Measurements from ENCODE around the gene PGM1.

The PGM1 gene

DNA sequence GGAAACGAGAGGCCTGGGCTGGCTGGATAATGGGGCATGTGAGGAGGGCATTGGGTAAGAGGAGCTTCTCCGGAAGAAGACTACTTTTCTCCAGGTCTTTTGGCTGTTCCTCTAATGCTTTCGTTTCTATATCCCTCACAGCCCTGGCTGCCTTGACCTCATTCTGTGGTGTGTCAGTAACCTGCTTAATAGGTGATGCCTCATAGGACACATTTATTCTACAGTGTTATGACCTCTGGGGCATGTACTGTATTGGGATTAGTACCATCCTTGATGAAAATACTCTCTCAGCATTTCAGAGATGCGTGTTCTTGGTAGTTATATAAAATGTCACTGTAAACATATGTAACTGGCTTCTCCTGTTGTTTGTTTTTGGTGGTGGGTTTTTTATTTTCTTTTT is 40.1 kb downstream of the PGM1 start:
- DNase-seq (ENCODE audit: low read depth in 2 of 2): no peak

DNA sequence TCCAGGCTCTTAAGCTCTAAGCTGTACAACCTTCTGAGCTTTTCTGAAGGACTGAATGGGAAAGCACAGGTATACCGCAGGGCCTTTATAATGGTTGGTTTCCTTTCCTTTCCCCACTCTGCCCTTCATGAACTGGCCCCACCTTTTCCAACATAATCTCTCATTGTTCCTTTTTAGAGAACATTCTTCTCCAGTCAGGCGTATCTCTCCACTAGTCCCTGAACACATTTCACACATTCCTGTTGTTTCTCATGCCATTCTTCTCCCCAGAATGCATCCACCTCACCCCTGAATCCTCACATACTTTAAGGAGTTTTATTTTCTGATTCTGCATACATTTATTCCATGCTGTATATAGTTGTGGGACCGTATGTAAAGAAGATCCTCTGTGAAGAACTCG is 41.3 kb downstream of the PGM1 start:
- DNase-seq (ENCODE audit: low read depth in 2 of 2): no peak

DNA sequence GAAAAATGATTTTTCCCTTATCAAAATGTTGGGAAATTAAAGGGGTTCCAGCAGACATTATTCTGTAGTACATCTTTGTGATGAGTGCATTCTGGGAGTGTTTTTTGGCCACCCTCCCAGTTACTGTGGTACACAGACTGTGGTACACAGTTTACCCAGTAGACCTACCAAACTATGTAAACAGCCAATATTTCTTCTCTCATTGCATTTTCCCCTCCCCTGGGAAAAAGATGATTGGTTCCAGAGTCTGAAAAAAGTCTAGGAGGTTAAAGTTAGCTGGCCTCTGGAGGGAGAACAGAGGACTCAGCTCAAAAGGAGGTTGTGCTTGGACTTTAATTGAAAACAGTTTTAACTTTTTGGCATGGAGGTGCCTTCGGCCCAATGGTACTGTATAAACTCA is 42.5 kb downstream of the PGM1 start:
- peak; percentile 38 to 44 for DNase-seq (ENCODE audit: low read depth in 2 of 2)

DNA sequence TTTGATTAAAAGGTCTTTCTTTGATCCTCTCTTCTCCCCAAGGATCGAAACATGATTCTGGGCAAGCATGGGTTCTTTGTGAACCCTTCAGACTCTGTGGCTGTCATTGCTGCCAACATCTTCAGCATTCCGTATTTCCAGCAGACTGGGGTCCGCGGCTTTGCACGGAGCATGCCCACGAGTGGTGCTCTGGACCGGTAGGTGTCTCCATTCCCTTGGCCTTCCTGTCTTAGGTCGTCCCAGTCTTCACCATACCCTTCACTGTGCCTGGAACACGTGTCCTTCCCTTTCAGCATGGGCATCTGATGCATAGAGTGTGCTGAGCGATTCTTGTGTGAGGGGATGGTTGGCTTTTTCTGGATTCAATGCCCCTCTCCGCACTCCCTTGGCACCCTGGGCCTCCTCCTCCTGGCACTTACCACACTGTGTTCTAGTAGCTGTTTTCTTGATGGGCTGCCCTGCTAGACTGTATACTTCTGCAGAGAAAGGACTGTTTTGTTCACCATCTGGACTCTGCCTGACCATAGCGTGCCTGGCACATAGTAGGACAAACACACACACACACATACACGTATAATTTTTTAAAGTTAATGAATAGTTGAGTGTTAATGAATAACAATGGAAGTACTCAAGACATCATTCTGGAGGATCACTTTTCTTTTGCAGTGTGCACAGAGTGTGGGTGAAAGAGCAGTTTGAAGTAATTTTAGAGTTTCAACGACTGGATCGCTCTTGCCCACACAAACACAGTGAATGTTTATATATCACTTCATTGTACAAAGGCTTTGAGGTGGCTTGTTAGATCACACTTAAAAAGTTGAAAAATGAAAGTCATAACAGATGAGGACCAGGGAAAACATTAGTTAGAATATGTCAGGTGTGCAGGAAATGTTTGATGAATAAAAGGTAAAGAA is 43.2 kb downstream of the PGM1 start:
- no peak for DNase-seq (ENCODE audit: low read depth in 2 of 2)

DNA sequence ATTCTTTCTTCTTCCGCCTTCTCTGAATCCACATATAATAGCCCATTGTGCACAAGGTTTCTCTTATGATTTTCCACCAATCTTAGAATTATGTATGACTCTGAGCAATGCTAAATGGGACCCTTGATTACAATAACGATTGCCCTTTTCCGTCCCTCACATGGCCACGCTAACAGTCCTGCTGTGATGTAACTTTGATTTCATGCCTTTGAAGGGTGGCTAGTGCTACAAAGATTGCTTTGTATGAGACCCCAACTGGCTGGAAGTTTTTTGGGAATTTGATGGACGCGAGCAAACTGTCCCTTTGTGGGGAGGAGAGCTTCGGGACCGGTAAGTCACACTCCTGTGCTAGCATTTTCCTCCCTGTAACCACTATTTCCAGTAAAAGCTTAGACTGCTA is 45.3 kb downstream of the PGM1 start:
- DNase-seq (ENCODE audit: low read depth in 2 of 2): no peak

DNA sequence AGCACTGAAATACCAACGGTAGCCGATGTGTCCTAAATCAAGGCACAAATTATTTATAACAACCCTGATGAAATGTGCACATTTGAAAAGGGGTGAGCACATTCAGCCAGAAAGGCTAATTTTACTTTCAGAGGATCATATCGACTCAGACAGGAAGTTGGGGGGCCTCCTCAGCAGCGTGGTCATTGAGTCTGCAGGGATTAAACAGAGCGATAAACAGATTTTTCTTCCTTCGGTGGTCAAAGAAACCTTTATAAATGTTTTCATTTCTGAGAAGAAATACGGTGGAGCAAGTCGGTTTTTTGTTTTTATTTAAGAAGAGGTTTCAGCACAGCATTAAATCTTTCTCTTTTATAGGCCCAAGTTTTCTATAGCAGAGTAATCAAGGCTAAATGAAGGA is 45.7 kb downstream of the PGM1 start:
- no peak for DNase-seq (ENCODE audit: low read depth in 2 of 2)

DNA sequence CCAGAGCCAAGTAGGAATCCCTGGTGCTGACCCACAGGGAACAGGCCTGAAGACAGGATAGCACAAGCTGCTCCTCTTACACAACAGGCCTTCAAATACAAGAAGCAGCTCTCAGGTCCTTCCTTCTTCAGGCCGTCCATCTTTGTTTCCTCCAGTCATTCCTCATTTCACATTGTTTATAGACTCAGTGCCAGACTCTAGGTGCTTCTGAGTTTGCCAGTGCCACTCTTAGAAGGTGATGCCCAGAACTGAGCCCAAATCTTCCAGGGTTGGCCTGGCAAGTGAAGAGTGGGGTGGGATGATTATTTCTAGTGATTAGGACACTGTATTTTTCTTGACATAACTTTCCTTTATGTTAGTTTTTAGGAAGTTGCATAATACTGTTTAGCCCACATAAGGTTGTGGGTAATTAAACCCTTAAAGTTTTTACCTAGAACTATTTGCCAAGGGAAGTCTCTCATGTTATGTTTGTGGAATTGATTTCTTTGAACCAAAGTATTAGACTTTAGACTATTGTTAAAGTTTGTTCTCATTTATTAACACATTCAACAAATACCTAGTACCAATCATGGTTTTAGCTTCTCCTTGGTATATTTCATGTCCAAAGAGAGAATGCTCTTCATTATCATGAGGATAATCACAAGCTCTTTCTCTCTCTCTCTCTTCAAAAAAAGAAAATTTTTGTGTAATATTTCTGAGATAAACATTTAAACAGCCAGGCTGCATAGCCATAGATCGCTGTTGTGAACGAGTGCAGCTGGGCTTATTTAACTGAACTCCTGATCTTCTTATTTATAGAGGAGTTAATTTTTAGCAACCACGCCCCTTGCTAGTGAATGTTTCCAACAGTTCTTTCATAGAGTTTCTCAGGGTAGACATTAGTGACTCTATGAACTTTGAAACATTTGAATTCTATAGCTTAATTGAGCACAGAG is 47.7 kb downstream of the PGM1 start:
- DNase-seq (ENCODE audit: low read depth in 2 of 2): no peak

DNA sequence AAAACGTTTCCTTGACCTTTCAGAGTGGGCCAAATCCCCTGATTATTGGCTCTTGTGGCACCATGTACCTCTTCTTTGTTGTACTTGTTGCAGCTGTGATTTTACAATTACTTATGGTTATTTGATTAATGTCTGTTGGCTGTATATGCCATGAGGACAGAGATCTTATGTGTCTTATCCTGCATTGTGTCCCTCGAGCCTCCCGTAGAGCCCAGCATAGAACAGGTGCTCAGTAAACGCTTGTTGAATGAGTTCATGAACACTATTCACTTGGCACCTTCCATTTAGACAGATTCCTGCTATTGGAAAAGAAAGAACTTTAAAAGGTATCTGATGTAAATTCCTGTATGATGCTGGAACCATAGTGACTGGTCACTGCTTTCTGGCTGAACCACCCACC is 48.4 kb downstream of the PGM1 start:
- no peak for DNase-seq (ENCODE audit: low read depth in 2 of 2)

DNA sequence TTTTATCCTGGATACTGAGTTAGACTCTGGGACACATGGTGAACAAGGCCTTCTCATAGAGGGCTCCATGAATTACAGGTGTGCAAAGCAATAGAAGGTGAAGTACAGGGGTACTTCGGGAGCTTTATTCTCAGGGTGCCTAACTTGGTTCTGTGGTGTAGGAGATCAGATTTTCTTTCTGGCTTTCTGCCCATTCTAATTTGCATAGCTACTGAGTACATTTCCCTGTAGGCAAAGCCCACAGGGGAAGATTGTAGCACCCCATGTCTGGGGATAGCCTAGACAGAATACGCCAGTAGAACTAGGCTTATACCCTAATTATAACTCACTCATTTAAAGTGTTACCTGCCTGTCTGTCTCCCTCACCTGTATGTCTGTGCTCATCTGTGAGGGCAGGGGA is 49.7 kb downstream of the PGM1 start:
- no peak for DNase-seq (ENCODE audit: low read depth in 2 of 2)

DNA sequence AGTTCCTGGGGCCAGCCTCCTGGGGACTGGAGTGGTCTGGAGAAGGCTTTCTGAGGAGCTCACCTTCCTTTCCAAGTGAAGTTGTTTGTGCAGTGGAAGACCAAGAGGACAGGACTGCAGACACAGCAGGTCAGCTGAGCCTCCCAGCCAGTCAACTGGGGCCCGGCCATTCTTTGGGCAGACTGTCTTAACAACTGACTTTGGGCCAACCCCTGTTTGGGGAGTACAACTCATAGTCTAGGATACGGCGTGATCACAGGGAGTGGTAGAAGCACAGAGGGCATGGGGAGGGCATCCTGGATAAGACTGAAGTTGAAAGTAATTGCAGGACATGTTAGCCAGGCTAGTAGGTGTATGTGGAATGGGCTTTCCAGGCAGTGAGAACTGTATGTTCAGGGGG is 50.3 kb downstream of the PGM1 start:
- no peak for DNase-seq (ENCODE audit: low read depth in 2 of 2)

DNA sequence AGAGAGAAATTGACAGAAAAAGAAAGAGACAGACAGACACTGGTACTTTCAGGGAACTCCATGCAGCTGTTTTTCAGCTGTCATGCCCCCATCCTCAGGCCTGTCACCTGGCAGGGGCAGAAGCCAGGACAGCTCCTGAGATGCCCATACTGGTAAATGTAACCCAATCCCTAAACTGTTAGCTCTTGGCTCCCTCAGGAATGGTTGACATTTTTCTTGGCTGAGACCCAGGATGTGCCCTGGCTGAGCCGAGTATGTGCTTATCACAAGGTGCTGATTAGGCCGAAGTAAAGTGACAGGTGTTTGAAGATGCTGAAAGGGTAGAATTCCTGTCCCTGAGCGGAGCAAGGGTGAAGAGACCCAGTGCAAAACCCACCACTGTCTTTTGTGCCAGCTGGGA is 50.7 kb downstream of the PGM1 start:
- no peak for DNase-seq (ENCODE audit: low read depth in 2 of 2)

DNA sequence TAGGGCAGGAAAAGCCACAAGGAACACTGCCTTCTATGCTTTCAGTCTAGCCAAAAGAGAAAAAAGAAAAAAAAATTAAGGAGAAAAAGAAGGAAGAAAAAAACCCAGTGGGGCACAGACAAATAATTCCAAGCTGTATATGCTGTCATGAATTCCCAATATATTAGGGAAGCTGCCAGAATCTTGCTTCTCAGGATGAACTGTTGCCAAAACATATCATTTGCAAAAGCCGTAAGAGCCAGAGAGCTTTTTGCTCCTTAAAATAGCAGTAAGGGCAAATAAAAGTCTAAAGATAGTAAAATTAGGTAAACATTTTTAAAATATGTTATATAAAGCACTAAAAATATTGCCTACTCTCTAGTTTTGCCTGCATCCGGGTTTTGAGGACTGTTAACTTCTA is 52.1 kb downstream of the PGM1 start:
- DNase-seq (ENCODE audit: low read depth in 2 of 2): no peak

DNA sequence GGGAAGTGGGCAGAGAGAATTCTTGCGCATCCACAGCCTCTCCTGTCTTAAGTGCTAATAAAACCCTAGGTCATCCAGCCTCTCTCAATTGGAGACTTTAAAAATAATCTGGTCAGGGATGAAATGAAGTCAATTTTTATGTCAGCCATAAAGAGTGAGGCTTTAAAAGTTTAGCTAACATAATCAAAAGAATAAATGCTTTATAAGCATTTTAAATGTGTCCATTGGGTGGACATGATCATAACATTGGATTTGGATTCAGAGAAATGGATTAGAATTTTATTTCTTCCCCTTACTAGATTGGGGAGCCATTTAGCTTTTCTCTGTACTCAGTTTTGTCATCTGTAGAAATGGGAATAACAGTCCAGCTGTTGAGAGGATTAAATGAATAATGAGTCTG is 55.5 kb downstream of the PGM1 start:
- DNase-seq (ENCODE audit: low read depth in 2 of 2): no peak

DNA sequence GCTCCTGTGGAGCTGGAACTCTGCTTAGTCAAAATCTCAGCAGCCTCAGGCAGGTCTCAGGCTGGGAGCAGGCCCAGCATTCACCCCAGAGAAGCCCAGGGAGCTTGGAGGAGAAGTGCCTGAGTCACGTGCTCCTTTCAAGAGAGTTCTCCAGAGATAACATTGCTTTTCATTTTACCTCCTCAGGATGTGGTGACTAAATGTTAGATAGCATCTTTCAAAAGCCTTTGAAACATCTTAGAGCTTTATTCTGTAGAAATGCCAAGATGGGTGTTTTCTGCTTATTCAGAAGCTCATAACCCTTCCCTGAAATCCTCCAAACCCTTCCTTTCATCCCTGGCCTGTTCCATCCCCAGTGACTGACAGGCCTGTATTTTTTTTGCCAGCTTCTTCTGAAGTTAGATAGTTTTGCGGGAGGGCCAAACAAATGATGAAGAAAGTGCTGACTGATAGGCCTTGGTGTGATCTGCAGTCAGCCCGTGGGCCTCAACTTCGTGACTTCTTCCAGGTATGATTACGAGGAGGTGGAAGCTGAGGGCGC is 58.0 kb downstream of the PGM1 start:
- DNase-seq (ENCODE audit: low read depth in 2 of 2): no peak

DNA sequence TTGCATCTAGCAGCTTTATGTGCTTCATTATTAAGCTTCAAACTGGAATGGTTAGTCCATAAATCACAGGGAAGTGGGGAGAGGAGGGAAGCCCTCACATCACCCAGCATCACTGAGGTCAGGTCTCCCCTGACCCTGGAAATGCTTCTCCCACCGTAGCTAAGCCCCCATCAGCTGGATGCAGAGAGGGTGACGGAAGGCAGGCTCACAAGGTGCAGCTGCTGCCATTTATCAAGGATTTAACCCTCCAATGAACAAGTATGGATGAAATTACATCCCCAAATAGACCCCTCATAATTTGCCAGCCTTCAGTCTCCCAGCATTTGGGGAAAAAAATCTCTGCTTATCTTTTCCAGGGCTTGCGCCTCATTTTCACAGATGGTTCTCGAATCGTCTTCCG is 60.8 kb downstream of the PGM1 start:
- no peak for DNase-seq (ENCODE audit: low read depth in 2 of 2)

DNA sequence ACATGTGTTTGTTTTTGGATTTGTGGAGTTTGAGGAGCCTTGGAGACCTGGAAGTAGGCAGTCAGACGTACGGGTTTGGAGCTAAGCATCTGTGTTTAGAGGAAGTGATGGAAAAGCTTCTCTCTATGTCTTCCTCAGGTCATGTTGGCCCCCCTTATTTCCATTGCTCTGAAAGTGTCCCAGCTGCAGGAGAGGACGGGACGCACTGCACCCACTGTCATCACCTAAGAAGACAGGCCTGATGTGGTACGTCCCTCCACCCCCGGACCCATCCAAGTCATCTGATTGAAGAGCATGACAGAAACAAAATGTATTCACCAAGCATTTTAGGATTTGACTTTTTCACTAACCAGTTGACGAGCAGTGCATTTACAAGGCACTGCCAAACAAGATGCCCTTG is 66.2 kb downstream of the PGM1 start:
- no peak for DNase-seq (ENCODE audit: low read depth in 2 of 2)

DNA sequence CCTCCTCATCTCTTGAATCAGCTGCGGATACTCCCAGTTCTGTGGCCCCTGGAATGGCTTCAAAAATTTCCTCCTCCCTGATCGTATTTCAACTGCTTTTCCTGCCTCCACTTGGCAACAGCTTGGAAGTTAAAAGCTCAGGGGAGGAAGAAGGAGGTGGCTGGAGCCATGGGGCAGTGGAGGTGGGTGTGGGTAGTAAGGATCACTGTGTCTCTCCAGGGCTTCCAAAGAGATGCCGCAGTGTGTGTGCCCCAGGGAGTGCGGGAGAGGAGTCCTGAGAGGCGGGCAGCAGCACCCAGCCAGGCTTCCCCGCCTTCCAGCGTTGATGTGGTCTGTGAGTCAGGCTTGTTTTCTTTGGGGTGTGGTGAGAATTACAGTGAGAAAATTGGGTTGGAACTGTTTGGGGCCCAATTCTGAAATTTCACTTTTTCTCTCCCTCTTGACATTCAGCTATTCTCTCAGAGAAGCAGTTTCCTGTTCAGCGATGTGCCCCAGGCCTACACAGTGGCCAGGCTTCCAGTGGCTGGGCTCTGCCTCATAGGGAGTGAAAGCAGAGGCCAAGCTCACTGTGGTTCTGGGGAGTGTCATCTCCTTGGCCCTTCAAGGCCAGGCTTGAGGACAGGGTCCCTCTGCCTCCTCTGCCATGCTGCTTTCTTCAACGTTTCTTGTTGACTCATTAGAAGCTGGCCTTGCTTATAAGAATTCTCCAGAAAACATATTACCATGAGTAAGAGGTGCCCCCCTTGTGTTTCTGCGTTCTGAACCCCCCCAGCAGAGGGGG is 69.0 kb downstream of the PGM1 start:
- DNase-seq (ENCODE audit: low read depth in 2 of 2): peak in 1 of 2 experiments; percentile 37

DNA sequence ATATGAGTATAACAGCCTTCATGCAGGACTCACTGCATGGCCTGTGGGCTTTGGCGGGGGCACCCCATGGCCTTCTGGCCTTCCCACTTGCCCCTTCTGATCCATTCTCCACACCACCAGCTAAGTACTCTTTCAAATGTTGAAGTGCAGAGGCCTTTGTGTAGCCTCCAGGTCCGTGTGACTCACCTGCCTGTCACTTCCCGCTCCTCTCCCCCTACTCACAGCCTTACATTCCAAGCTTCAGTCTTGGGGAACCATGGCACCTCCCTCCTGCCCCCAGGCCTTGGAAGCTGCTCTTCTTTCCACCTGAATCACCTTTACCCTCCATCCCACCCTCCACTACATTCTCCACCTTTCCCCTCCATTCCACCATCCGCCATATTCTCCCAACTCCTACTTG is 69.6 kb downstream of the PGM1 start:
- DNase-seq (ENCODE audit: low read depth in 2 of 2): no peak

DNA sequence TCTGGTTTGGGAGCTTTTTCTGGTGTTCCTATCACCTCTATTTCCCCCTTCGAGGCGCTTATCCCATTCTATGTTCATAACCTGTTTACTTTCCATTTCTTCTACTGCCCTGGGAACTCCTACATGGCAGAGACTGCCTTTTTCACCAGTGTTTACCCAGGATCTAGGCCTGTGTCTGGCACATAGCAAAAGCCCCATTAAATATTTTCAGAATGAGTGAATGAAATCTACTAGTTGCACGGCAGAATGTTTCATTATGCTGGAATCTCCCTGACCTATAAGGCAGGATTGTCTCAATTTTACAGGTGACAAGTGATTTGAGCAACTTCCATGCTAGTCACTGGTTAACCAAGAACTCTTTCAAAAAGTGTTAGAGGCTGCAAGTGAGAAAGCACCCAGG is 70.1 kb downstream of the PGM1 start:
- DNase-seq (ENCODE audit: low read depth in 2 of 2): no peak

DNA sequence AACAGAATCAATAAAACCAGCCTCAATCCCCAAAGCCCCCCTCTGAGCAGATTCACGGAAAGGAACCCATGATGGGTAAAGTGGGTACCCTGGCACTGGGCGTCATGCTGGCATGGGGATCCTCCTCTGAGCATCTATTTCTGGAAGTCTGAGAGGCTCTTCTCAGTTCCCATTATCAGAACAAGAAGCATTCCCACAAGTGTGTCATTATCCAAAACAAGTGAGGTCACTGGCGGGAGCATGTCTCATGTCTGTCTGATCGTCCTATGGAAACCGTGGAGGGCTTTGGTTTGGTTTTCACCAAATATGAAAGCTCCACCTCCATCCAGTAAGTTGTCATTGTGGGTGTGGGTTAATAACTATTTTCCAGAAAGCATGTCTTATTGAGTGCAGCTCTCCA is 70.7 kb downstream of the PGM1 start:
- no peak for DNase-seq (ENCODE audit: low read depth in 2 of 2)

DNA sequence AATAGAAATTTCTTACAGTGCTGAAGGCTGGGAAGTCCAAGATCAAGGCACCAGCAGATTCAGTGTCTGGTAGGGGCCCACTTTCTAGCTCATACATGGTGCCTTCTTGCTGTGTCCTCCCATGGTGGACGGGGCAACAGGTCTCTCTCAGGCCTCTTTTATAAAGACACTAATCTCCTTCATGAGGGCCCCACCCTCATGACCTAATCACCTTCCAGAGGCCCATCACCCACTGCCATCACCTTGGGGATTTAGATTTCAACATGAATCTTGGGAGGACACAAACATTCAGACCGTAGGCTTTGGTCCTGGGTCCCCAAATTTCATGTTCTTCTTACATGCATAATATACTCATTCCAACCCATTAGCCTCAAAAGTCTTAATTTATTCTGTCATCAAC is 71.5 kb downstream of the PGM1 start:
- DNase-seq (ENCODE audit: low read depth in 2 of 2): no peak

DNA sequence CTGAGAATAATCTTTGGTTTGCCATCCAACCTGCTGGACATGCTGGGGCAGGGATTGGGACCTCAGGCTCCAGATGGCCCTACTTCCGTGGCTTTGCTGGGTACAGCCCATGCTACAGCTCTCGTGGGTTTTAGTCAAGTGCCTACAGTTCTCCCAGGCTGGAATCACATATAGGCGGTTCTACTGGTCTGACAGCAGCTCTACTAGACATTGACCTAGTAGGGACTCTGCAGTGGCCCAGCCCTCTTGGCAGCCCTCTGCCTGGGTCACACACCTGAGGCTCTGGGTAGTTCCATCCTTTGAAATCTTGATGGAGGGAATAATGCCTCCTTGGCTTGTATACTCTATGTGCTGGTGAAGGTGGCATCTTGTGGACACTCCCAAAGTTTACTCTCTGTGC is 72.2 kb downstream of the PGM1 start:
- no peak for DNase-seq (ENCODE audit: low read depth in 2 of 2)
